Thoracic aorta (tissue), 2 donors: Measurements from ENCODE around the gene ZNF586. TPM values are rescaled to one million over a fixed set of nuclear protein-coding genes. Genes with fewer than 3 reads are reported as not detected.
"Not testable (repeated sequence)": the region's sequence is repeated elsewhere in the genome, so short reads cannot be mapped to it uniquely, and the experiment has no call there.

Experiments used
- ATAC-seq: fragments of 150-250 bp; one replicate; pipeline ENCODE4 v1.8.0; 2017; ENCODE audit warnings: low read depth; ENCODE audit not compliant: insufficient number of reproducible peaks, low FRiP score
- DNase-seq: peaks from one replicate; pipeline ENCODE4 v3.0.0-alpha.2; 2020; ENCODE audit warnings: low spot score
- H3K27ac ChIP-seq, 2 donors: fragments of 200-600 bp; sonication (generic); 1 replicate in 1 of 2; 2 replicates in 1 of 2; pipeline ENCODE4 v1.5.1; 2016; ENCODE audit warnings: mild to moderate bottlenecking in 2 of 2, moderate library complexity in 2 of 2
- H3K27me3 ChIP-seq: fragments of 200-600 bp; sonication (generic); replicated peaks from 2 replicates; pipeline ENCODE4 v1.6.0; 2016; ENCODE audit warnings: mild to moderate bottlenecking; ENCODE audit not compliant: insufficient read depth
- H3K36me3 ChIP-seq: fragments of 200-600 bp; sonication (generic); one replicate; pipeline ENCODE4 v1.5.1; 2016
- H3K4me1 ChIP-seq, 2 donors: fragments of 200-600 bp; sonication (generic); 1 replicate in 1 of 2; 2 replicates in 1 of 2; pipeline versions ENCODE4 v1.5.1 to v1.6.0; 2016; ENCODE audit warnings: low read depth in 2 of 2, mild to moderate bottlenecking in 1 of 2; ENCODE audit not compliant: control insufficient read depth in 1 of 2
- H3K4me3 ChIP-seq: fragments of 200-600 bp; sonication (generic); 2 replicates; pipeline ENCODE4 v1.5.1; 2016; ENCODE audit warnings: mild to moderate bottlenecking
- H3K9me3 ChIP-seq: fragments of 200-600 bp; sonication (generic); 2 replicates; pipeline ENCODE4 v1.5.1; 2016
- total RNA-seq, 2 donors: library from RNA; depleted of rRNA; stranded (reverse); fragments of >200 nt; gene quantifications; one replicate each; pipeline versions ENCODE4 v1.1.0 to v1.2.3, GENCODE V29; 2016
- TF ChIP-seq, protein P1 (sequence below): fragments of 200-600 bp; sonication (generic); IDR thresholded peaks from one replicate; pipeline ENCODE4 v1.5.1; 2019; ENCODE audit warnings: antibody characterized with exemption

The ZNF586 gene
- total RNA-seq, 2 donors from 2014 or later, result 8.7 to 15.4 TPM

DNA sequence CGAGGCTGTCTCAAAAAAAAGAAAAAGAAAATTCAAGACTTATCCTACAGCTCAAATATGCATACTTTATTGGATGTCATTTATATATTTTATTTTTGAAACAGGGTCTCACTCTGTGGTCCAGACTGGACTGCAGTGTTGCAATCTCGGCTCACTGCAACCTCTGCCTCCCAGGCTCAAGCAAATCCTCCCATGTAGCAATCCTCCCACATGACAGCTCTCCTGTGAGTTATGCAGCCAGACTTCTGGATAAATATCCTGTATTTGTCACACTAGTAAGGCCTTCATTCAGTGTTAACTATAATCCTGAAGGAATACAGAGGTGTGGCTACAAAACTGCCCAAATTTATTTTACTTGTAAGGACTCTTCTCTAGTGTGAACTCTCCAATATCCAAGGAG lies 38.1 kb downstream of the ZNF586 start:
- TF ChIP-seq, protein P1, sequence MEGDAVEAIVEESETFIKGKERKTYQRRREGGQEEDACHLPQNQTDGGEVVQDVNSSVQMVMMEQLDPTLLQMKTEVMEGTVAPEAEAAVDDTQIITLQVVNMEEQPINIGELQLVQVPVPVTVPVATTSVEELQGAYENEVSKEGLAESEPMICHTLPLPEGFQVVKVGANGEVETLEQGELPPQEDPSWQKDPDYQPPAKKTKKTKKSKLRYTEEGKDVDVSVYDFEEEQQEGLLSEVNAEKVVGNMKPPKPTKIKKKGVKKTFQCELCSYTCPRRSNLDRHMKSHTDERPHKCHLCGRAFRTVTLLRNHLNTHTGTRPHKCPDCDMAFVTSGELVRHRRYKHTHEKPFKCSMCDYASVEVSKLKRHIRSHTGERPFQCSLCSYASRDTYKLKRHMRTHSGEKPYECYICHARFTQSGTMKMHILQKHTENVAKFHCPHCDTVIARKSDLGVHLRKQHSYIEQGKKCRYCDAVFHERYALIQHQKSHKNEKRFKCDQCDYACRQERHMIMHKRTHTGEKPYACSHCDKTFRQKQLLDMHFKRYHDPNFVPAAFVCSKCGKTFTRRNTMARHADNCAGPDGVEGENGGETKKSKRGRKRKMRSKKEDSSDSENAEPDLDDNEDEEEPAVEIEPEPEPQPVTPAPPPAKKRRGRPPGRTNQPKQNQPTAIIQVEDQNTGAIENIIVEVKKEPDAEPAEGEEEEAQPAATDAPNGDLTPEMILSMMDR, result no peak
- no peak overlapping the region for H3K4me3 ChIP-seq
- no peak overlapping the region for H3K27ac ChIP-seq
- H3K4me1 ChIP-seq, result peaks cover 8 to 19% of the 10 kb centered on the region in 2 donors
- H3K9me3 ChIP-seq, result no peaks in the 10 kb centered on the region
- DNase-seq (no peak), ATAC-seq (no peak)
- no peaks in the 10 kb centered on the region for H3K27me3 ChIP-seq
- peaks cover 14% of the 10 kb centered on the region for H3K36me3 ChIP-seq

DNA sequence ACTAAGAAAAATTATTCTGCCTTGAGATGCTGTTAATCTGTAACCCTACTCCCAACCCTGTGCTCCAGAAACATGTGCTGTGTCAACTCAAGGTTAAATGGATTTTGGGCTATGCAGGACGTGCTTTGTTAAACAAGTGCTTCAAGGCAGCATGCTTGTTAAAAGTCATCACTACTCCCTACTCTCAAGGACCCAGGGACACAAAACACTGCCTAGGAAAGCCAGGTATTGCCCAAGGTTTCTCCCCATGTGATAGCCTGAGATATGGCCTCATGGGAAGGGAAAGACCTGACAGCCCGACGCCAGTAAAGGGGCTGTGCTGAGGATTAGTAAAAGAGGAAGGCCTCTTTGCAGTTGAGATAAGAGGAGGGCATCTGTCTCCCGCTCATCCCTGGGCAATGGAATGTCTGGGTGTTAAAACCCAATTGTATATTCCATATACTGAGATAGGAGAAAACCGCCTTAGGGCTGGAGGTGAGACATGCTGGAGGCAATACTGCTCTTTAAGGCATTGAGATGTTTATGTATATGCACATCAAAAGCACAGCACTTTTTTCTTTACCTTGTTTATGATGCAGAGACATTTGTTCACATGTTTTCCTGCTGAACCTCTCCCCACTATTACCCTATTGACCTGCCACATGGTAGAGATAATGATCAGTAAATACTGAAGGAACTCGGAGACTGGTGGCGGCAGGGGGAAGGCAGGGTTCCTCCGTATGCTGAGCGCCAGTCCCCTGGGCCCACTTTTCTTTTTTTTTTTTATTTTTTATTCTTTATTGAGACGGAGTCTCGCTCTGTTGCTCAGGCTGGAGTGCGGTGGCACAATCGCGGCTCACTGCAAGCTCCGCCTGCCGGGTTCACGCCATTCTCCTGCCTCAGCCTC lies 41.2 kb downstream of the ZNF586 start:
- ATAC-seq, H3K4me3 ChIP-seq, H3K27me3 ChIP-seq, DNase-seq, H3K9me3 ChIP-seq, H3K27ac ChIP-seq: not testable (repeated sequence)
- peaks cover 14% of the 10 kb centered on the region for H3K36me3 ChIP-seq
- peaks cover 8 to 26% of the 10 kb centered on the region in 2 donors for H3K4me1 ChIP-seq

DNA sequence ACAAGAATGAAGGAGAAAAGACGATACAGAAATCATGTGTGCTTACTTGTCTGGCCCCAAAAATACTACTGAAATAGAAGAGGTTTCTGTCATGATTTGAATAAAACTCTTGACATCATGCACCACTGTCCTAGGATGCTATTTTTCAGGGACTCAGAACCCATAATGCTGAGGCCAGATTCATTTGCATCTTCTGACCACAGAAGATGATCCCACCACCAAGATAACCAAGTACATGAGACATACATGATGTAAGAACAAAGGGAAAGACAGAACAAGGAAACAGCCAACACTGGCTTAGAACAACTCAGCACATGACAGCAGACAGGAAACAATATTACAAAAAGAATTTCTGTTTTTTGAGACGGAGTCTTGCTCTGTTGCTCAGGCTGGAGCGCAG lies 42.8 kb downstream of the ZNF586 start:
- no peak overlapping the region for H3K4me3 ChIP-seq
- peaks cover 14% of the 10 kb centered on the region for H3K36me3 ChIP-seq
- H3K9me3 ChIP-seq, result no peaks in the 10 kb centered on the region
- H3K27me3 ChIP-seq, result no peaks in the 10 kb centered on the region
- no peak overlapping the region for H3K27ac ChIP-seq
- TF ChIP-seq, protein P1, result no peak
- DNase-seq (no peak), ATAC-seq (no peak)
- H3K4me1 ChIP-seq, result peaks cover 7 to 26% of the 10 kb centered on the region in 2 donors

DNA sequence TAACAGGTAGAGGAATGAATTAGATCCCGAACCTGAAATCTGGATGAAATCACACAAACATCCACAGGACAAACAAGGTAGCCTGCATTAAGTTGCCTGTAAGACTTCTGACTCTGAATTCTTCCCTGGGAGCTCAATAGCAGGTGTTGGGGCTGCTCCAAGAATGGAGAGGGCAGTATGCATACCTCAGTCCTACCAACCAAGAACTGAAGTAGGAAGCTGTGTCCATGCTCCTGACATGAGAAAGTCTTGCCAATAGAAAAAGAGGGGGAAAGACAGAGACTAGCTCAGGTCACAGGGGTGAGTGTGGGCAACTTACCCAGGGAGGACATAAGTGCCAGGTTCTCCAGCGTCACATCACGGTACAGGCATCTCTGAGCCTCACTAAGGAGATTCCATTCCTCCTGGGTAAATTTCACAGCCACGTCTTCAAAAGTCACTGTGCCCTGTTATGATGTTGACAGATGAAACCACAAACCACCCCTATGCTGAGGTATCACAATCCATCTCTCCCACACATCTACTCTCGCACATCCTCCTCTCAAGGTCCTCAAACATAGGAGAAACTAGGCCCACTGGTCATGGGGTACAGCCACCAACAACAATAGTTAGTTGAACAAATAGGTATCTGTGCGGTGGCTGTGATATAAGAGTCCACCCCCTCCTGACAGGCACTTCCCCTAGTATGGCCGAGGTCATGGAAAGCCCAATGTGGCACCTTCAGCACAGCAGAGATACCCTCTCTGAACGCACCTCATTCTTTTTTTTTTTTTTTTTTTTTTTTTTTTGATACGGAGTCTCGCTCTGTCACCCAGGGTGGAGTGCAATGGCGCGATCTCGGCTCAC lies 43.7 kb downstream of the ZNF586 start:
- Histone ChIP-seq H3K4me3 (peak overlapping the region; percentile 88), H3K4me1 (peaks cover 7 to 26% of the 10 kb centered on the region in 2 donors)
- DNase-seq, H3K9me3 ChIP-seq, H3K27ac ChIP-seq, H3K36me3 ChIP-seq, H3K27me3 ChIP-seq, ATAC-seq: not testable (repeated sequence)

DNA sequence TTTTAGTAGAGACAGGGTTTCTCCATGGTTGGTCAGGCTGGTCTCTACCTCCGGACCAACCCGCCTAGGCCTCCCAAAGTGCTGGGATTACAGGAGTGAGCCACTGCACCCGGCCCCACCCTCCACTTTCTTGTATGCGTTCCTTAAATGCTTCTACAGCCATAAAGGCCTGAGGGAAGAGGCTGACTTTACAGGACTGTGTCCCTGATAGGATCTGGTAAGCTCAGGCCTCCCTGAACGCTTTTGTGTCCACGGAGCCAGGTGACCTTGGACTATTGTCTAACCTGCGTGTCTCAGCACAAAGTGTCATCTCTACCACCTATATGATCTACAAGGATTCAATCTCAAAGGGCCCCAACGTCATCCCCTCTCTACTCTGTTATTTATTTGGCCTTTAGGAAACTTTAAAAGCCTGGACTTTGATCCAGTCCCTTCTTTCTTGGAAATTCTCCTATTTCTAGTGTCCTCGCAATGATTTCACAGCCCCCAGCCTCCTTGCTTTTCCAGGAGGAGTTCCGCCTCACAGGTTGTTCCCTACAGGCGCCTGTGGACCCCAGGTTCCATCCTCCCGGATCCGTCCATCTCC lies 44.5 kb downstream of the ZNF586 start:
- Histone ChIP-seq H3K4me1 (peaks cover 7 to 26% of the 10 kb centered on the region in 2 donors), H3K36me3 (peaks cover 3% of the 10 kb centered on the region), H3K27ac (peak overlapping the region in 1 of 2 donors; percentile 72), H3K27me3 (no peaks in the 10 kb centered on the region), H3K9me3 (no peaks in the 10 kb centered on the region), H3K4me3 (peak overlapping the region; percentile 88)
- DNase-seq (no peak), ATAC-seq (no peak)
- TF ChIP-seq, protein P1, result no peak
